Activated CD8-positive, alpha-beta memory T cell treated with anti-CD3 and anti-CD28 coated beads for 36 hours (primary cell): ENCODE results near the gene EXT2. TPM values are rescaled to one million over a fixed set of nuclear protein-coding genes. Genes with fewer than 3 reads are reported as not detected.

ENCODE experiments used
- CTCF ChIA-PET: fragments of 350-600 bp; sonication (Branson Sonifier 250); formaldehyde crosslinking; loops from one replicate; lab custom pipeline; 2021; ENCODE audit warnings: antibody characterized with exemption; lab: Charles Lee
- POLR2A ChIA-PET: fragments of 350-600 bp; sonication (Branson Sonifier 250); formaldehyde crosslinking; loops from one replicate; lab custom pipeline; 2021; ENCODE audit warnings: antibody characterized with exemption; lab: Charles Lee
- total RNA-seq, 2 experiments: library from RNA; stranded (reverse); gene quantifications; one replicate each; pipeline ENCODE4 v1.2.3, GENCODE V29; 2021

Gene EXT2
- total RNA-seq, 2 experiments from 2014 or later: 32.4 to 35.2 TPM

- ChIA-PET CTCF (interaction anchor here (0.6 kb wide), 1 partner anchor 52 kb away, joined by 3 read pairs; no protein-coding TSS in a partner anchor), POLR2A (interaction anchor here (0.7 kb wide), 1 partner anchor 353 kb away, joined by 4 read pairs; no protein-coding TSS in a partner anchor)
Observed at GRCh38 chr11:44213148-44213547, 117.7 kb downstream of the EXT2 start.

DNA sequence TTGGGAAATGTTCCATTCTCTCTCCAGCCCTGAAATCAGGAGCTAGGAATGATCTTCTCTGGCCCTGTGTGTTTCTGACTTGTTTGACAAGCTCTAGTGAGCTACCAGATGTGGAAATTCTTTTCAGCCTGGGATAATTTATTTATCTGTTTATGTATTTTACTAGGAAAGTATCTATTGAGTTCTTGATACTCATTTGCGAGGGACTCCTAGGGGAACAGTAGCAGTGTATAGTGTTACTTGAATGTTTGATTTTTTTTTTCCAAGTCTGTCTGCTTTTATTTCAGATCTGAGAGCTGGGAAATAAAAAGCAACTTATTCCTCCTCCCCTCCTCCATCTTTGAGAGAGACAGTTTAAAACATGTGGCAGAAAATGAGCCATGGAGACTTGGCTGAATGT lies 122.0 kb downstream of the EXT2 start:
- CTCF ChIA-PET: no interaction called here
- POLR2A ChIA-PET: no interaction called here

GRCh38 chr11:44219830-44220796 lies 124.6 kb downstream of the EXT2 start:
- POLR2A ChIA-PET: no interaction called here
- CTCF ChIA-PET: no interaction called here

GRCh38 chr11:44221456-44221855 lies 126.0 kb downstream of the EXT2 start:
- ChIA-PET POLR2A (no interaction called here), CTCF (no interaction called here)

- ChIA-PET POLR2A (no interaction called here), CTCF (no interaction called here)
Observed at GRCh38 chr11:44221992-44222391, 126.5 kb downstream of the EXT2 start.

- CTCF ChIA-PET: no interaction called here
- POLR2A ChIA-PET: no interaction called here
Observed at GRCh38 chr11:44223238-44223637, 127.8 kb downstream of the EXT2 start.

- CTCF ChIA-PET: no interaction called here
- POLR2A ChIA-PET: no interaction called here
Observed at GRCh38 chr11:44224867-44225501, 129.5 kb downstream of the EXT2 start.

- ChIA-PET POLR2A (no interaction called here), CTCF (no interaction called here)
Observed at GRCh38 chr11:44226490-44226889, 131.0 kb downstream of the EXT2 start.

- POLR2A ChIA-PET: no interaction called here
- CTCF ChIA-PET: no interaction called here
Observed at GRCh38 chr11:44226945-44227344, 131.5 kb downstream of the EXT2 start.

- ChIA-PET CTCF (no interaction called here), POLR2A (no interaction called here)
Observed at GRCh38 chr11:44228379-44228778, 132.9 kb downstream of the EXT2 start.

DNA sequence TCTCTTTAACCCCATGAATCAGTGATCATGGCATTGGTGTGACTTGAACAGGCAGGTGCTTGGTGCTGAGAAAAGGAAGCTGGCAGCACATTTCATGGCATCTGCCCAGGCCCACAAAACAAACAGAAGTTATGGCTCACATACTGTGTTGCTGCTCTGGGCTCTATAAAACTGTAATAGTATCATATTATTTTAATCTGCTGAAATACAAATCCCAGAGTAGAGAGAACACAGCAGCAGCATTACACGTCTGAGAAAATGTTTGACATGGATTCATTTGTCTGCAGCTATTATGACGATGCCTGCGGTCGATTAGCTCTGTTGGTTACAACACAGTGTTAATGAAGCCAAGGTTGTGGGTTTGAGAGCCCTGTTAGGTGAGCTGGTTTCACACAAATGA lies 133.6 kb downstream of the EXT2 start:
- CTCF ChIA-PET: no interaction called here
- POLR2A ChIA-PET: no interaction called here

- POLR2A ChIA-PET: no interaction called here
- CTCF ChIA-PET: no interaction called here
Observed at GRCh38 chr11:44229624-44230023, 134.1 kb downstream of the EXT2 start.

DNA sequence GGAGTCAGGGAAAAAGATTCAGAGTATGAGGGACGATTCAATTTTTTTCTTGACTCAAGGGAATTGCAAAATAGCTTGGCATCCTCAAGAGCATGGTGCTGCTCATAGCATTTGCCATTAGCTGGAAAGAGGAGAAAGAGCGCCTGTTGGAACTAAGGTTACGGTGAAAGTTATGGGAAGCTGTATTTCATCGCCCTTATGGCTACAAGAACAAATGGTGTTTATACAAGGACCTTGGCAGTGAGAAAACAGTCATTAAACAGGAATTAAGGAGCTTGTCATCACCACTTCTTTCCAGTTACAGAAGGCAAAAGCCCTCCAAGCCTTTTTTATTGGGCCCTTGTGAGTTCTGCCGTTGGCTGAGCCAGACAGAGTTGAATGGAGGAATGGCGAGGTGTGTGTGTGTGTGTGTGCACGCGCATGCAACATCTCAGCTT lies 140.3 kb downstream of the EXT2 start:
- POLR2A ChIA-PET: no interaction called here
- CTCF ChIA-PET: no interaction called here

DNA sequence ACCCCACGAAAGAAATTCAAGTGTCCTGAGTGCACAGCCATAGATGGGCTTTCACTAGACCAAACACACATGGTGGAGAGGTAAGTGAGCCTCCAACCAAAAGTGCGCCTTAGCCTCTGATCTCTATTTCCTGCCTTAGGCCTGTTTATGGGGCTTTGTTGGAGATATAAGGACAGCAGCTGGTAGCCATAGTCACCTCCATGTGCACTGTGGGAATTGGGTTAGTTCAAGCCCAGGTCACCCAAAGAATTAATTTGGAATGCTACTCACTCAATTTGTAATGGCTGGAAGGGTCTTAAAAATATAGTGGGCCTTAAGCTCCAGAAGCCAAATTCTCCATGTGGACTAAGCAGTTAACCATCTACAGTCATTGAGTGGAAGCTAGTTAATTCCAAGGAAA lies 140.8 kb downstream of the EXT2 start:
- POLR2A ChIA-PET: no interaction called here
- CTCF ChIA-PET: no interaction called here

GRCh38 chr11:44237156-44237555 lies 141.7 kb downstream of the EXT2 start:
- POLR2A ChIA-PET: no interaction called here
- CTCF ChIA-PET: no interaction called here

GRCh38 chr11:44241851-44242250 lies 146.4 kb downstream of the EXT2 start:
- CTCF ChIA-PET: interaction anchor here (0.7 to 1.1 kb wide), 2 partner anchors 11 to 45 kb away, joined by 3 to 4 read pairs; no protein-coding TSS in a partner anchor
- POLR2A ChIA-PET: no interaction called here

- CTCF ChIA-PET: no interaction called here
- POLR2A ChIA-PET: no interaction called here
Observed at GRCh38 chr11:44243086-44243485, 147.6 kb downstream of the EXT2 start.

GRCh38 chr11:44243595-44244343 lies 148.3 kb downstream of the EXT2 start:
- CTCF ChIA-PET: interaction anchor here (0.6 kb wide), 1 partner anchor 114 kb away, joined by 3 read pairs; no protein-coding TSS in a partner anchor
- POLR2A ChIA-PET: no interaction called here

DNA sequence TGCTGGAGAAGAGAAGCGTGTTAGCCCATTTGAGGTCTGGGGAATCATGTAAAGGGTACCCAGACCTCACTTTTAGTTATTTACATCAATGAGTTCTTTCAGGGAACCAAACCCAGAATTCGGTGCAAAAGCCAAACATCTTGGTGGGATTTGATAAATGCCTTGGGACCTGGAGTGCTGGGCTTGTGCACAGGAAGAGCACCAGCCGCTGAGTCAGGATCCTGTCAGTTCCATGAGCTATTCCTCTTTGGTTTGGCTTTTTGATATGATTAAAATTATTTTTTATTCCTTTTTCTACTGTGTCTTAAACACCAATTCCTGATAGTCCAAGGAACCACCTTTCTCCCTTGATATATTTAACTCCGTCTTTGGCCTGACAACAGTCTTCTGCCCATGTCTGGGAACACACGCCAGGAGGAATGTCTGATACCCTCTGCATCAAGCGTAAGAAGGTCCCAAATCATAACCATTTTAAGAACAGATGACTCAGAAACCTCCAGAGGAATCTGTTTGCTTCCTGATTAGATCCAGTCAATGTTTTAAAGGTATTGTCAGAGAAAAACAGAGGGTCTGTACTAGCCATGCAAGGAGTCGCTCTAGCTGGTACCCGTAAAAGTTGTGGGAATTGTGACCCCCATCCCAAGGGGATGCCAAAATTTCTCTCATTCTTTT lies 149.3 kb downstream of the EXT2 start:
- CTCF ChIA-PET: no interaction called here
- POLR2A ChIA-PET: no interaction called here
